G401 (cell line): Measurements from ENCODE around the gene WDR45. TPM values are rescaled to one million over a fixed set of nuclear protein-coding genes. Genes with fewer than 3 reads are reported as not detected.
A peak's percentile ranks its signal among the peaks of the same experiment; 100 is the strongest.

Experiments
- DNase-seq: peaks from one replicate; pipeline ENCODE4 v3.0.0-alpha.2; 2015; ENCODE audit warnings: low spot score
- in situ Hi-C: cut with HindIII; loops from 2 replicates; pipeline ENCODE4 v1.10.0; 2016; ENCODE audit warnings: low sequenced_read_pairs, mixed read lengths
- total RNA-seq: library from RNA; depleted of rRNA; stranded (reverse); fragments of >200 nt; shearing (Covaris generic); gene quantifications from 2 replicates; pipeline ENCODE4 v1.2.3, GENCODE V29; 2014

The WDR45 gene
- total RNA-seq, 1 experiment from 2014 or later: 18.6 TPM

- no peak for DNase-seq
- in situ Hi-C loops: no loop called here
These were observed 2.7 kb upstream of the WDR45 start for GRCh38 chrX:49082271-49082871.

- in situ Hi-C loops: no loop called here
- no peak for DNase-seq
These were observed 1.7 kb downstream of the WDR45 start for GRCh38 chrX:49077941-49078340.

GRCh38 chrX:49075347-49075746 is 4.3 kb downstream of the WDR45 start:
- in situ Hi-C loops: no loop called here

GRCh38 chrX:49073601-49074575 is 5.8 kb downstream of the WDR45 start, which contains the start of gene PRAF2:
Gene PRAF2 (minus strand): TSS chrX:49074002. CDS start chrX:49073987, 15 bp downstream.
- in situ Hi-C loops: no loop called here
- DNase-seq: peak; percentile 92

More at GRCh38 chrX:49075347-49075746, 4.3 kb downstream of the WDR45 start:
- DNase-seq: no peak

DNA sequence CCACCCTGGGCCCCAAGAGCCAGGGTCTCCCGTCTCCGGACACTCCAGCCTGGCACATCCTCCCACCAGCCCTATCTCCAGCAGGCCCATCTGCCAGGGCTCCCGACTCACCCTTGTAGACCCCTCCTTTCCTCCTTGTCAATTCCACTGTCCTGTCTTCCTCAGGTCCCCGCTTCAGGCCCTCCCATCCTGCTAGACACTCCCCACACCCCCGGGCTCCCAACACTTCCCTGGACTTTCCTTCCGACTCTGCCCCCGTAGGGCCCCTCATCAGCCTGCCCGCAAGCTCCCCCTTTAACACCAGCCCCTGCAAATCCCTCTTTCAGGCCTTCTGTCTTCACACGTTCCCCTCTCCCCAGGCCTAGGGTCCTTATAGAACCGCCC is 7.0 kb downstream of the WDR45 start:
- no peak for DNase-seq
- in situ Hi-C loops: no loop called here

- in situ Hi-C loops: no loop called here
These were observed 7.6 kb downstream of the WDR45 start for GRCh38 chrX:49071877-49072711.

DNA sequence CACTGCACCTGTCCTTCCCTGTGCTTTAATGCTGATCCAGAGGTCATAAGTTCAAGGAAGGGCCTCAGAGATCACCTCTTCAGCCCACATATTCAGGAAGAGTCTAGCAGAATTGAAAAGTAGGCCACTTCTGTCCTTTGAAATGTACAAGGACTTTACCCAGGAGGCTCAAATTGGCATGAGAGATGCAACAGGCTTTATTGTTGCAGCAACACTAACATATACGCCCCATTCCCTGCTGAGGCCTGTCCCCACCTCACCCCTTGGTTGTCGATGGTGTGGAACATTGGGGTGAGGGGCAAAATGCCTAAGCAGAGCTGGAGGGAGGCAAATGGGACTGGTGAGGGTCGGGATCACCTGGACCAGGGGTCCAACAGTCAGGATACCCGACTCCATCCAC is 8.7 kb downstream of the WDR45 start:
- in situ Hi-C loops: no loop called here
- DNase-seq: no peak

More at GRCh38 chrX:49071877-49072711, 7.6 kb downstream of the WDR45 start:
- peak; percentile 78 for DNase-seq

DNA sequence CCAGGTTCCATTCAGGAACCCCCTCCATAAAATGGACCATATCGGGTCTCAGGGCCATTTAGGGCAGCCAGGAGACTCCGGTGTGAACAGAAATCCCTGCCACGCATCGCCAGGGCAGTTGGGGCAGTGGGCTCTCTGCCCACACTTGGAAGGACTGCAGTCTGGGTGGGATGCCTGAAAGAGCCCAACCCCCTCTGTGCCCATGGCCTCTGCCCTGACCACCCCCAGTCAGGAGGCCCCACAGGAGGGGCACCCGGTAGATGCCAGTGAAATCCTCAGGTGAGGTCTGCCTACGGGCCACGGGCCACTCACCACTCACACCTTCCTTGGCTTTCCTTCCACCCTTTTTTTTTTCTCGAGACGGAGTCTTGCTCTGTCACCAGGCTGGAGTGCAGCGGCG is 10.6 kb downstream of the WDR45 start:
- in situ Hi-C loops: no loop called here
- DNase-seq: no peak

DNA sequence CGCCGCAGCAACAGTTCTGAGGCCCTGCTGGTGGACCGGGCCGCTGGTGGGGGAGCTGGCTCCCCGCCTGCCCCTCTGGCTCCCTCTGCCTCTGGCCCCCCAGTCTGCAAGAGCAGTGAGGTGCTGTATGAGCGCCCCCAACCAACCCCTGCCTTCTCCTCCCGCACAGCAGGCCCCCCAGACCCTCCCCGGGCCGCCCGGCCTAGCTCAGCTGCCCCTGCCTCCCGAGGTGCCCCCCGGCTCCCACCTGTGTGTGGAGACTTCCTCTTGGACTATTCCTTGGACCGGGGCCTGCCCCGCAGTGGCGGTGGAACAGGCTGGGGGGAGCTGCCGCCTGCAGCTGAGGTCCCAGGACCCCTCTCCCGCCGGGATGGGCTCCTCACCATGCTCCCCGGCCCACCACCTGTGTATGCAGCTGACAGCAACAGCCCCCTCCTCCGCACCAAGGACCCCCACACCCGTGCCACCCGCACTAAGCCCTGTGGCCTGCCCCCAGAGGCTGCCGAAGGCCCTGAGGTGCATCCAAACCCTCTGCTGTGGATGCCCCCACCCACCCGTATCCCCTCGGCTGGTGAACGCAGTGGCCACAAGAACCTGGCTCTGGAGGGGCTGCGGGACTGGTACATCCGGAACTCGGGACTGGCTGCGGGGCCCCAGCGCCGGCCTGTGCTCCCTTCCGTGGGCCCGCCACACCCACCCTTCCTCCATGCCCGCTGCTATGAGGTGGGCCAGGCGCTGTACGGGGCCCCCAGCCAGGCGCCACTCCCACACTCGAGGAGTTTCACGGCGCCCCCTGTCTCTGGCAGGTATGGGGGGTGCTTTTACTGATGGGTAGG is 12.2 kb downstream of the WDR45 start:
- in situ Hi-C loops: no loop called here
- no peak for DNase-seq

- no peak for DNase-seq
- in situ Hi-C loops: no loop called here
These were observed 13.0 kb downstream of the WDR45 start for GRCh38 chrX:49066690-49067089.

GRCh38 chrX:49066278-49066677 is 13.4 kb downstream of the WDR45 start:
- no peak for DNase-seq
- in situ Hi-C loops: no loop called here

DNA sequence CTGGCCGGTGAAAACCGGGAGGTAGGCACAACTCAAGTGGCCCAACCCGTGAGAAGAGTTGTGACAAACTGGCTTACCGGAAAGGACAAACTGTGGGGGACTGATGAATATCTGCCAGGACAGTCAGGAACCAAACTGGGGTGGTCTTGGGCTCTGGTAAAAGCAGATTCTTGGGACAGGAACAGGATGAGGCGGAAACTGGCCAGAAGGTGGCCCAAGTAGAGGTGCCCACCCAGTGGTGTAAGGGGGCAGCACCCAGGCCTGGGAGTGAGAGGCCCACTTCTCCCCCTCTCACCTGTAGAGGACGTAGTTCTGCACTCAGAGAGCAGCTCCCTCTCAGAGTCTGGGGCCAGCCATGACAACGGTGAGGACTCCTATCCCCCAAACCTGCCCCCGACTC is 15.0 kb downstream of the WDR45 start:
- no peak for DNase-seq

DNA sequence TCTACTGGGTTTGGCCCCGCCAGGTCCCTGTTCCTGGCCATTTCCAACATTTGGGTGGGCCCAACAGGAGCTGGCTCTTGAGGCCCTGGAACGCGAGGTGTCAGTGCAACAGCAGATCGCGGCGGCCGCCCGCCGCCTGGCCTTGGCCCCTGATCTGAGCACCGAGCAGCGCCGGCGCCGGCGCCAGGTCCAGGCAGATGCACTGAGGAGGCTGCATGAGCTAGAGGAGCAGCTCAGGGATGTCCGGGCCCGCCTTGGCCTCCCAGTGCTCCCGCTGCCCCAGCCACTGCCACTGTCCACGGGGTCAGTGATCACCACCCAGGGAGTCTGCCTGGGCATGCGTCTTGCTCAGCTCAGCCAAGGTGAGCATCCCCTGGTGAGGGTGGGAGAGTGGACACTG is 15.4 kb downstream of the WDR45 start:
- in situ Hi-C loops: no loop called here
- DNase-seq: no peak

More for the DNA sequence above, 15.0 kb downstream of the WDR45 start:
- in situ Hi-C loops: no loop called here

DNA sequence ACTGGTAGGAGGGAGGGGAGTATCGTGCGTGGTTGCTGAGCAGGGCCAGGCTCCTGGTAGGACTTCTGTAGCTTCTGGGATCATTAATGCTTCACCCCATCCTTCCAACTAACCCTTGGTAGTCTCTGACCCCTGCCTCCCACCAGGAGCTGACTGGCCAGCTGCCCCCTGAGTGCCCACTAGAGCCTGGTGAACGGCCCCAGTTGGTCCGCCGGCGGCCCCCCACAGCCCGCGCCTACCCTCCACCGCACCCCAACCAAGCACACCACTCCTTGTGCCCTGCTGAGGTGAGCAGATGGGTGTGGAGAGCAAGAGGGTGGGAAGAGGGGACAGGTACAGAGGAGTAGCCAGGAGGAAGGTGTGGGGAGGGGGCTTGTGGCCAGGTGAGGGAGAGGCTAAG is 16.0 kb downstream of the WDR45 start:
- in situ Hi-C loops: no loop called here
- DNase-seq: no peak

DNA sequence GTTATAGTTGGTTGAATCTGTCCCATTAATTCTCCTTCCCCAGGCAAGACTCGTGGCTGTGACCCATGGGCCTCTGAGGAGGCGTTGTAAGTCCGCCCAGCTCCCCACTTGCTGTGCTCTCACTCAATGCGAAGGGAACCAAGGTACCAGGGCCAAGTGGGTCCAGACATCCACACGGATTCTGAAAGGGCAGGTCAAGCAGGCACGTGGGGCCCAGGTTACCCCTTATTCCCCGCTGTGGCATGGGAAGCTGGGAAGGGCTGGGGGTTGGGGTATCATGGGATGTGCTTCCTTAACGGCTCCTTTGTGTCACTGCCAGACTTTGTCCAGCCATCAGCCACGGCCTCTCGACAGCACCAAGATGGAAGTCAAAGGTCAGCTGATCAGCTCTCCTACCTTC is 17.8 kb downstream of the WDR45 start:
- DNase-seq: no peak
- in situ Hi-C loops: no loop called here

GRCh38 chrX:49061490-49061889 is 18.2 kb downstream of the WDR45 start:
- in situ Hi-C loops: no loop called here
- DNase-seq: no peak

- no peak for DNase-seq
These were observed 18.8 kb downstream of the WDR45 start for GRCh38 chrX:49060914-49061313.

GRCh38 chrX:49059681-49060085 is 20.0 kb downstream of the WDR45 start:
- in situ Hi-C loops: no loop called here
- no peak for DNase-seq

More at GRCh38 chrX:49060914-49061313, 18.8 kb downstream of the WDR45 start:
- in situ Hi-C loops: no loop called here

DNA sequence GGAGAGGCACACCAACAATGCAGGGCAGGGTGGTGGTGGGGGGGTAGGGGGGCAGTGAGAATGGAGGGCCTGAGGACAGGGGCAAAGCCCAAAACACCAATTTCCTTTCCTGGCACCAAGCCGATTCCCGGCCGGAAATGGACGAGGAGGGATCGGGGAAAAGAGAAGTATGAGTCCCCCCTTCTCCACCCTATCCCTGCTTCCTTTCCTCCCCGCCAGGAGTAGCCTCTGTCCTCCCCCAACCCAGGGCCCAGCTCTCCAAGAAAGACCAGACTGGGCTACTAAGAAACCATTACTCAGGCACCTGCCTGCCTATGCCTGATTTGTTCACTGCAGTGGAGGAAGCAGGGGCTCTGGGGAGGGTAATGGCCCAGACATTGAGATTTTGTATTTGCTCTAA is 20.5 kb downstream of the WDR45 start:
- in situ Hi-C loops: no loop called here
- no peak for DNase-seq
